SK-N-DZ (cell line): ENCODE measurements around the gene MAP4K5.

Experiments used
- DNase-seq: peaks from one replicate; pipeline ENCODE4 v3.0.0-alpha.2; 2015; ENCODE audit warnings: low spot score

Gene MAP4K5

GRCh38 chr14:50399251-50400032 lies 132.9 kb downstream of the MAP4K5 start:
- DNase-seq, result no peak

- no peak for DNase-seq
These were observed 134.2 kb downstream of the MAP4K5 start for GRCh38 chr14:50398189-50398580.

GRCh38 chr14:50397390-50398188 lies 134.8 kb downstream of the MAP4K5 start:
- DNase-seq, result peak; percentile 43

GRCh38 chr14:50396631-50397389 lies 135.6 kb downstream of the MAP4K5 start, which contains the start of gene CDKL1:
Gene CDKL1 (minus strand): TSS chr14:50396881. CDS start chr14:50395868, 1,013 bp downstream.
- DNase-seq, result peak; percentile 64

GRCh38 chr14:50395448-50395847 lies 136.9 kb downstream of the MAP4K5 start:
- no peak for DNase-seq

- DNase-seq, result no peak
These were observed 137.7 kb downstream of the MAP4K5 start for GRCh38 chr14:50394713-50395112.

- DNase-seq, result no peak
These were observed 142.5 kb downstream of the MAP4K5 start for GRCh38 chr14:50389668-50390441.

- no peak for DNase-seq
These were observed 144.0 kb downstream of the MAP4K5 start for GRCh38 chr14:50388256-50388931.

GRCh38 chr14:50387548-50387947 lies 144.8 kb downstream of the MAP4K5 start:
- DNase-seq, result no peak

- no peak for DNase-seq
These were observed 148.6 kb downstream of the MAP4K5 start for GRCh38 chr14:50383618-50384225.

- DNase-seq, result no peak
These were observed 150.5 kb downstream of the MAP4K5 start for GRCh38 chr14:50381823-50382287.

- DNase-seq, result no peak
These were observed 151.4 kb downstream of the MAP4K5 start for GRCh38 chr14:50381008-50381407.

GRCh38 chr14:50380455-50380854 lies 151.9 kb downstream of the MAP4K5 start:
- DNase-seq, result no peak

- no peak for DNase-seq
These were observed 152.8 kb downstream of the MAP4K5 start for GRCh38 chr14:50379563-50379962.

GRCh38 chr14:50377550-50378085 lies 154.8 kb downstream of the MAP4K5 start:
- DNase-seq, result no peak

GRCh38 chr14:50375760-50376159 lies 156.6 kb downstream of the MAP4K5 start:
- DNase-seq, result no peak

GRCh38 chr14:50373959-50374358 lies 158.4 kb downstream of the MAP4K5 start:
- DNase-seq, result no peak

GRCh38 chr14:50371546-50371945 lies 160.8 kb downstream of the MAP4K5 start:
- no peak for DNase-seq
